HG03135 (cell line): ENCODE results near the gene RMND5B.
A peak's percentile ranks its signal among the peaks of the same experiment; 100 is the strongest.
"Not testable (repeated sequence)": the region's sequence is repeated elsewhere in the genome, so short reads cannot be mapped to it uniquely, and the experiment has no call there.

Experiments
- ATAC-seq: cut with Tn5 transposase; IDR thresholded peaks from one replicate; pipeline ENCODE4 v1.9.1; 2021; ENCODE audit warnings: mild to moderate bottlenecking, moderate library complexity; ENCODE audit not compliant: unreplicated experiment

The RMND5B gene, protein sequence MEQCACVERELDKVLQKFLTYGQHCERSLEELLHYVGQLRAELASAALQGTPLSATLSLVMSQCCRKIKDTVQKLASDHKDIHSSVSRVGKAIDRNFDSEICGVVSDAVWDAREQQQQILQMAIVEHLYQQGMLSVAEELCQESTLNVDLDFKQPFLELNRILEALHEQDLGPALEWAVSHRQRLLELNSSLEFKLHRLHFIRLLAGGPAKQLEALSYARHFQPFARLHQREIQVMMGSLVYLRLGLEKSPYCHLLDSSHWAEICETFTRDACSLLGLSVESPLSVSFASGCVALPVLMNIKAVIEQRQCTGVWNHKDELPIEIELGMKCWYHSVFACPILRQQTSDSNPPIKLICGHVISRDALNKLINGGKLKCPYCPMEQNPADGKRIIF

DNA sequence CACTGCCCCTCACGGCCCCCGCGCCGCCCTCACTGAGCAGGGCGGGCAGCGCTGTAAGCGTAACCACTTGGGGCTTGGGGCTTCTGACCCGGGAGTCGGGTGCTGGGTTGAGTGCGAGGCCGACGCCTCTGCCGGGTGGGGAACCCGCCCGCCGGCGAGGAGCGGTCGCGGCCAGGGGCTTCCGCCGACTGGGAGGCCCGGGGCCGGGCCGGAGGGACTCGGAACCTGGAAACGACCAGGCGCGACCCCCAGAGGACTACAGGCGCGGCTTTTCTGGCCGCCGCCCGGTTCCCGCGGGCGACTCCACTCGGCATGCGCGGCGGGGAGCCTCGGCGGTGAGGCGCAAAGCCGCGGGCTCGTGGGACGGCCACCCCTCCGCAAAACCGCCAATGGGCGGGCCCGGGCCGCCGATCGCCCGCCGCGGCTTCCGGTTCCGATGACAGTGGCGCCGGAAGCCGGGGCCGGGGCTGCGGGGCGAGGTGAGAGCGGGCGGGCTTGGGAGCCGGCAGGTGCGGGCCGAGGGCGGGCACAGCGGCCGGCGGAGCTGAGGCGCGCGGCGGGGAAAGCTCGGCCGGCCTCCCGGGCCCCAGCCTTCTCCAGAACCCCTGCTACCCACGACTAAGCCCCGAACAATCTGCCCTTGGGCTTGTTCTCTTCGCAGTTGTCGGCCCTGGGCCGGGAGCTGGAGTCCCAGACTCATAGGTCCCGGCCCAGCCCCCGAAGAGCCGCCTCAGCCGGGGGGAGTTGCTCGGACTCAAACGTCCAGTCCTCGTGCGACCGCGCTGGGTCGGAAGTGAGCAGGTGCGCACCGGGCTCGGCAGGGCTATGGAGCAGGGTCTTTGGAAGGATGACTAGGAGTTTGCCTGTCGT lies at the start of gene RMND5B:
Gene RMND5B, plus strand, starts transcription at position 439 of the 870 bp plus-strand sequence. CDS start 7,106 bp downstream, outside the sequence.
- peak; percentile 84 for ATAC-seq

DNA sequence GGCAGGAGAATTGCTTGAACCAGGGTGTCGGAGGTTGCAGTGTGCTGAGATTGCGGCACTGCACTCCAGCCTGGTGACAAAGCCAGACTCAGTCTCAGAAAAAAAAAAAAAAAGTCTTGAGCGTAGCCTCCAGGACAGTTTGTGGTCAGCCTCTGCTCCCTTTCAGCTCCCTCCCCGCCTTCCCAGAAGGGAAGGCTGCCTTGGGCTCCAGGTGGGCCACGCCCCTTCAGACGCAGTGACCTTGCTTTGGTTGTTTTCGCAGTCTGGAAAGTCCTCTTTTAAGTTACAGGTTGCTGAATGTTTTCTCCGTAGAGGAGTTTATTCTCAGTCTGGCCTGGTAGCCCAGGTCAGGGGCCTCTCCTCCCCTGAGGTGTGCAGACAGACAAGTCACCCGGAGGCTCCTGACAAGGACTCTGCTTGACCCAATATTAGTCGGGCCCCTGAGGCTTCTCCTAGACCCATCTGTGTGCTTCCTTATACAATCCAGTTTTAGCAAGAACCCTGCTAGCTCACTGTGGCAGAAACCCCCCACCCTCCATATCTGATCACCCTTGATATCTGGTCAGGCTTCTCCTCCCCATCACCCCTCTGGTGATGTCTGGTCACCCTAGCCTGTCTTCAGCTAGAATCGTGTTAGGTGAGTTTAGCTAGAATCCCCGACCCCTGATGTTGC lies 49.1 kb upstream of the RMND5B start:
- ATAC-seq = no peak

DNA sequence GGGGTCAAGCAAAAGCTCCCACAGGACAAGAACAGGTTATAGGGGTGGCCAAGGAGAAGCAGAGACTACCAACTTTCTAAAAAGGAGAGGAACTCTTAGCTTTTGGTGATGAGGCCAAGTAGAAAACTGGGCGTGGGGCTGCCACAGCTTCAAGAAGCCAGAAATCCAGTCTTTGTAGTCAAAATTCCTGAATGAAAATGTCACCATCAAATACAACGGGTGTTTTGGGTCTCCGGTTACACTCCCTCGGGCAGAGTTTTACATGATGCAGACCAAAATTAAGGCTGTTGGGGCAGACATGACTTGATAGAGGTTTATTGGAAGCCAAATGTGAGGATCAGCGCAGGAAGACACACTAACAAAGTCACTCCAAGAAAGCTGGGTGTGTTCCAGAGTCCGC lies 46.9 kb upstream of the RMND5B start:
- no peak for ATAC-seq

DNA sequence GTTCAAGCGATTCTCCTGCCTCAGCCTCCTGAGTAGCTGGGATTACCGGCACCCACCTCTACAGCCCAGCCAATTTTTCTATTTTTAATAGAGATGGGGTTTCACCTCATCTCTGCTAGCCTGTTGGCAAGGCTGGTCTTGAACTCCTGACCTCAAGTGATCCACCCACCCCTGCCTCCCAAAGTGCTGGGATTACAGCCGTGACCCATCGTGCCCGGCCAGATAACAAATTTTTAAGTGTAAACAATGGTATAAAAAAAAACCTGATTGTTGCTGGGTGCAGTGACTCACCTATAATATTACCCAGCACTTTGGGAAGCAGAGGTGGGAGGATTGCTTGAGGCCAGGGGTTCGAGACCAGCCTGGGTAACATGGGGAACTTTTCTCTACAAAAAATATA lies 45.5 kb upstream of the RMND5B start:
- ATAC-seq = no peak

DNA sequence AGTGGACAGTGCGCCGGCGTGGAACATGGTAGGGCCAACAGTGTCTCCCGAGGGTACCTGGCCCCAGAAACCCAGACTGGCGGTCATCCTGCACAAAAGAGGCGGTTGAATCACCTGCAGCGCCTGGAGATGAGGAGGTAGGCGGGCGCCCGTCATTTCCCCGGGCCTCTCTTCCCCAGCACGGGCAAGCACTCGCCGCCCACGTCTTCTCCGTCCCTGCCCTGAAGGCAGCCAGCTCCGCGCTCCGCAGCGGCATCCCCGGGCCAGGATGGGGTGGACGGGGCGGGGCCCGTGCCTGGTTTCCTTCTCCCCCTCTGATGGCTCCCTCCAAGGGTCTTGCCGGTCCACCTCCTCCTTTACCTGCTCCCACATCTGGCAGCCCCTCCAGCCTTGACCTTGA lies 44.5 kb upstream of the RMND5B start:
- no peak for ATAC-seq

DNA sequence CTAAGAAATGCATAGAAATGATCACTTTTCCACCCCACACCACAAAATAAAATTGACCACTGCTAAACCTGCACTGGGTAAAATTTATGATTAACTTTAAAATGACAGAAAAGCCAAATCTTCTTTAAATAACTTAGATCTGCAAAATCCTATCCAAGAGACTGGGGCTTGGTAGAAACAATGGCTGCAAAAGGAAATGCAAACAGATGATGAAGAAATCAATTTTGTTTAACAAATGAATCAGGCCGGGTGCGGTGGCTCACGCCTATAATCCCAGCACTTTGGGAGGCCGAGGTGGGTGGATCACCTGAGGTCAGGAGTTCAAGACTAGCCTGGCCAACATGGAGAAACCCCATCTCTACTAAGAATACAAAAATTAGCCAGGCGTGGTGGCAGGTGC lies 43.6 kb upstream of the RMND5B start:
- ATAC-seq = not testable (repeated sequence)

DNA sequence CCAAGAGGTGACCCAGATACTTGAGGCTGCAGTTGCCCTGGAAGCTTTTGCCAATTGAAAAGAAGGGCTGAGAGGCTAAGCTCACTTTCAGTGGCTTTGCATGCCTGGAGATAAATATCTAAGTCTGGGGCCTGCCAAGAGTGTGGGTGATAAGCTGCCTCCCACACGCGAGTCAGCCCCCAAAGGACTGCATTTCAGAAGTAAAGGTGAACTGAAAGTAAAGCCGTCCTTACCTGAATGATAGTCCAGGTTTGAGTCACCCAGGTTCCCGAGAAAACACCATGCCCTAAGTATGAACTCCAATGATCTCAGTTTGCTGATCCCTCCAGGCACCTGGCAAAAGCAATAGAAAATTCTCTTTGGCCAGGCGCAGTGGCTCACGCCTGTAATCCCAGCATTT lies 40.0 kb upstream of the RMND5B start:
- ATAC-seq = no peak

DNA sequence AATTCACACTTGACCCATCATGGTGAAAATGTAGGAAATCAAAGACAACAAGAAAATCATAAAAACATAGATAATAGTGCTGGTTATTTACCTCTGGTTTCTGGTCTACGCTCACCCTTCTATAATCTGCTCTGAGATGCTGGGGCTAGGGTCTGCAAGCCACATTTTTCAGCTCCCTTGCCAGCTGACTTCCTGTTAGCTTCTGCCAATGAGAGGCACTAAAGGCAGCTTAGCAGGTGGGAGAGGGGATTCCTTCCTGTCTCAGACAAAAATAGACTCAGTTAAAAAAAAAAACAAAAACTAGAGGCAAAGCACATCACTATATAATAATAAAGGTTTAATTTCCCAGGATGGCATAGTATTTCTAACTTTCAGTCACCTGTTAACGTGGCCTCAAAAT lies 37.7 kb upstream of the RMND5B start:
- no peak for ATAC-seq

DNA sequence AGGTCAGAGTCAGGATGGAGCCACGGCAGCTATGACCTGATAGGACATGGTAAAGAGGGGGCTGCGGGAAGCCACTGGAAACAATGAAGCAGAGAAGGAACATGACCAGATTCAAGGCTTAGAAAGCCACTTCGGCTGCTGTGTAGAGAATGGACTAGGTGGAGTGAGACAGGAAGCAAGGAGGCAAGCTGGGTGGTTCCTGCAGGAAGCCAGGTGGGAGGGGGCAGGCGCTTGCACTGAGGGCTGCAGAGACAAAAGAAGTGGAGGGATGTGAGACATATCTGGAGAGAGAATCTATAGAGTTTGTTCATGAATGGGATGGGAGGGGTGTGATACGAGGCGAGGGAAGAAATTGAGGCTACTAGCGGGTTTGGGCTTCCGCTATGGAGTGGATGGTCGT lies 36.5 kb upstream of the RMND5B start:
- no peak for ATAC-seq

DNA sequence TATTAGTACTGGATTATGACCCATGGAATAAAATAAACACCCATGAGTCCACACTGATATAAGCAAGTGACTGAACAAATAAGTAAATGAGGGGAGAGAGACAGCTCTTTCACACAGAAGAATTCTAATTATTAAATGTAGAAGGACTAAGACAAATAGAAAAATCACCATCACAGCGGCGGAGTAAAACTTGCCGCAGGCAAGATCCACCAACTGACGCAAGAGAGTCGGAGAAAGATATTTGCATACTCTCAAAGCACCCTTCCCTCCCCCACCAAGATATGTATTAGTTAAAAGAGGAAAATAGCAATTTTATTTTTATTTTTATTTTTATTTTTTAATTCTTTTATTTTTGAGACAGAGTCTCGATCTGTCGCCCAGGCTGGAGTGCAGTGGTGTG lies 32.1 kb upstream of the RMND5B start:
- ATAC-seq = no peak

DNA sequence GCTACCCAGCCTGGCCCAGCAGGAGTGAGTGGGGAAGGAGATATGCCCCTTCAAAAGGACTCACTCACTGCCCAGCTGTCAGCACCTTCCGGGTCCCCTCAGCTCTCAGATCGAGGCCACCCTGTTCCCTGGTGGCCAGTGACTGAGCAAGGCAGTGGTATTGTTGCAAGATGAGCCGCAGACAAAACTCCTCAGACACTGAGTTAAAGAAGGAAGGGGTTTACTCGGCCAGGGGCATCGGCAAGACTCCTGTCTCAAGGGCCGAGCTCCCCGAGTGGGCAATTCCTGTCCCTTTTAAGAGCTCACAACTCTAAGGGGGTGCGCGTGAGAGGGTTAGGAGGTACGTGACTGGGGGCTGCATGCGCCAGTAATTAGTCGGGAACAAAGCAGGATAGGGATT lies 27.2 kb upstream of the RMND5B start:
- ATAC-seq = no peak

DNA sequence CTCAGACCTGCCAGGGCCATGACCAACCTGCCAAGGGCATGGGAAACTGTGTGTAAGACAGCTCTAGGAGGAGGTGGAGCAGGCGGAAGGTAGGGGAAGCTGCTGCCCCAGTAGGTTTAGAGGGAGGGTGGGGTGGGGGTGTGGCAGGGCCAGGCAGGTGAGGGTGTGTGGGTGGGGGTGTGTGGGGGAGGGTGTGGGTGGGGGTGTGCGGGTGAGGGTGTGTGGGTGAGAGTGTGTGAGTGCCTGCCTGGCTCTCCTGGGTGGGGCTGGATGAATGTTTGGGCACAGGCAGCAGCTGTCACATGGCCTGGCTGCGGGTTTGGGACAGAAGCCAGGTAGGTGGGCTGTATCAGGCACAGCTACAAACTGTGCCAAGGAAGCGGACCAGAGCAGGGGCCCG lies 26.3 kb upstream of the RMND5B start:
- no peak for ATAC-seq

DNA sequence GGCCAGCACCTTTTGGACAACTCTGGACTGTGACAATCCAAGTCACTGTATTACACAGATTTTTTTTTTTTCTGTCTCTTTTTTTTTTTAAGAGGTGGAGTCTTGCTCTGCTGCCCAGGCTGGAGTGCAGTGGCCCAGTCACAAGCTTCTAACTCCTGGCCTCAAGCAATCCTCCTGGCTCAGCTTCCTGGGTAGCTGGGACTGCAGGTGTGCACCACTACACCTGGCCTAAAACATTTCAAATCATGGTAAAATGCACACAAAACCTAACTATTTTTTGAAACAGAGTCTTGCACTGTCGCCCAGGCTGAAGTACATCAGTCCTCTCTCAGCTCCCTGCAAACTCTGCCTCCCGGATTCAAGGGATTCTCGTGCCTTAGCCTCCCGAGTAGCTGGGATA lies 24.7 kb upstream of the RMND5B start:
- ATAC-seq = no peak

DNA sequence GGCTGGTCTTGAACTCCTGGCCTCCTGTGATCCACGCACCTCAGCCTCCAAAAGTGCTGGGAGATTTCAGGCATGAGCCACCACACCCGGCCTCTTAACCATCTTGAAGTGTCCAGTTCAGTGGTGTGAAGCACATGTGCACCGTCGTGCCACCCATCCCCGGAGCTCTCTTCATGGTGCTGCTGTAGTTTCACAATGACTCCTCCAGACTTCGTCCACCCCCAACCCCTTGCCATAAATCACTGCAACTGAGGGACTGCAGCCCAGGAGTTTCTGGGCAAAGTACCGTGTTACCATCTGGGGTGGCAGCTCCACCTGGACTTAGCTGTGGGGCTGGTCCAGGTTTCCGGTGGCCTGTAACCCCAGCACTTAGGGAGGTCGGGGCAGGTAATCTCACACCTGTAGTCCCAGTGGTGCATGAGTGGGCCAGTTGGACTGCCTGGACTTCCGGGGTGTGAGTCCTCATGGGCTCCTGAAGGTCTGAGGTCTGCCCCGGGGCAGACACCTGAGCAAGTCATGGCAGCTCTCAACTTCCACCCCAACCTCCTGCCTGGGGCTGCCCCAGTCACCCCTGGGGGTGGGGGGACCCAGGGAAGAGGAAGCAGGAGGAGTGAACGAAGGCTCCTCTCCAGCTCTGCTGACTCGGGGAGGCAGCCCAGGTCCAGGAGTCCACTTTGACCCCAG lies 24.1 kb upstream of the RMND5B start:
- ATAC-seq = no peak

DNA sequence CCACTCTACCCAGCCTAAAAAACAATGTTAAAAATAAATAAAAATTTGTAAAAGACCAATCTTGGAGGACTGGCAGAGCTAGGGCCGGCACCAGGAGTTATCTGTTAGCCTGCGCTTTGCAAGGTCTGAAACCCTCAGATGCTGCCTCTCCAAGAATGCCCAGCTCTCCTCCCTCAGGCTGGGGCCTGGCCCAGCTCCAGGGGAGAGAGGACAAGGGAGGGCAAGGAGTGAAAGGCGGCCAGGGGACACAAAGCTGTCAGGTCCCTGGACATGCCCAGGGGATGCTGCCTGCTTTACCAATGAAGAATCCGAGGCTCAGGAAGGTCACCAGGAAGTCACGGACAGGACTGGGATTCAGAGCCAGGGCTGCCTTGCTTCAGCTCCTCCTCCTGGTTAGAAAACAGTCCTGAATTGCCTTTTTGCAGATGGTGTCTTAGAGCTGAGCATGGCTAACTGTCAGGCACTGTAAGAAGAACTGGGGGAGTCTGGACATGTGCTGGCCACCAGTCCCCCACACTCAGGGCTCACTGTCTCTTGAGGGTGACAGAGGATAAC lies 23.0 kb upstream of the RMND5B start:
- no peak for ATAC-seq

DNA sequence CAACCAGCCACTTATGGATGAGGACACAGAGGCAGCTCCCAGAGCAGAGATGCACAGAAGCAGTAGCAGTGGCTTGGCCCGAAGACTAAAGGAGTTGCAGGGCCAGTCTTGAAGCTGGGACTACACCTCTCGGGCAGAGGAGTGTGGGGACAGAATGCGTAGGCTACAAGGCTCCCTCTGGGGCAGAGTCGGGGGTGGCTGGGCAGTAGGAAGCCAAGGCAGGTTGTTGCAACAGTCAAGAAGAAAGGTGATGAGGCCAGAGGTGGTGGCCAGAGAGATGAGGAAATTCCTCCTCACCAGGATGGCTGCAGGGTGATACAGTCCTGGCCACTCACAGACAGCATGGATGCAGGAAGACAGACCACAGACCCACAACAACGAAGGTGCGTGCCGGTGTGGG lies 22.4 kb upstream of the RMND5B start:
- ATAC-seq = no peak

DNA sequence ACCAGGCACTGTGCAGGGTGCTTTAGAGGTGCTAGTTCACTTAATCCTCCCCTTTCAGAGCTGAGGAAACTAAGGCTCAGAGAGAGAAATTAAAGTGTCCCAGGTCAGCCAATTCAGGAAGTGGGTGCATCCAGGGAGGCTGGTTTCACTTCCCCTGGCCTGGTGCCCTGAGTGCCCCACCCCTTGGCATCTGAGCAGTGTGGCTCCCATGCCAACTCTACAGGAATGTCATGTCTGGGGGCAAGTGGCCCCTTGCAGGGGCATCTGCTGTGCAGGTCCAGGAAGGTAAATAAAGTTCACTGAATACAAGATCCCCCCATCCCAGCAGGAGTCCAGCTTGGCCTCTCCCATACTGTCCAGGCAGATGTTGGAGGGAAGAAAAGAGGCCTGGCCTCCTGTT lies 21.8 kb upstream of the RMND5B start:
- ATAC-seq = no peak

DNA sequence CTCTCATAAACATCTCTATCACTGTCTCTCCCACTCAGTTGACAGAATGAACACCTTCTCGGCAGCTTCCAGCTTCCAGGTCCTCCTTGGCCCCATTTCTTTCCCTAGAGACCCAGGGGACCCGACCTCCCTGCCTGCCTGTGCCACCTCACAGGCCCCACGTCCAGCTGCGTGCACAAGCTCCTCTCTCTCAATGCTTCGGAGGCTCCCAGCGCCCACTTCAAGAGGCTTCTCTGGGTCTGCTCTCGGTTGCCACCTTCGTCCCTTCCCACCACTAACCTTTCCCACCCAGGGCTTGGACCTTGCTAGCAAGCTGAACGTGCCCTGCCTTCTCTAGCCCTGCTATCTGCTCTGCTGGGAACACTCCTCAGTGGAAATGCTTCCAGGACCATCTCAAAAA lies 20.3 kb upstream of the RMND5B start:
- ATAC-seq = no peak

DNA sequence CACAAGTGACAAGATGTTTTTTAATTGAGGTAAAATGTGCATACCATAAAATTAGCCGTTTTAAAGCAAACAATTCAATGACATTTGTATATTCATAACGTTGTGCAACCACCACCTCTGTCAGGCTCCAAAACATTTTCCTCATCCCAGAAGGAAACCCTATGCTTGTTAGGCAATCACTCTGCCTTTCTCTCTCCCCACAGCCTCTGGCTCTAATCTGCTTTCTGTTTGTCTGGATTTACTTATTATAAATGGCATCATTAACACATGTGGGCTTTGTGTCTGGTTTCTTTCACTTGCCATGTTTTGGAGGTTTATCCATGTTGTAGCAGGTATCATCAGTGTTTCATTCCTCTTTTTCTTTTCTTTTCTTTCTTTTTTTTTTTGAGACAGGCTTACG lies 18.9 kb upstream of the RMND5B start:
- ATAC-seq = no peak

DNA sequence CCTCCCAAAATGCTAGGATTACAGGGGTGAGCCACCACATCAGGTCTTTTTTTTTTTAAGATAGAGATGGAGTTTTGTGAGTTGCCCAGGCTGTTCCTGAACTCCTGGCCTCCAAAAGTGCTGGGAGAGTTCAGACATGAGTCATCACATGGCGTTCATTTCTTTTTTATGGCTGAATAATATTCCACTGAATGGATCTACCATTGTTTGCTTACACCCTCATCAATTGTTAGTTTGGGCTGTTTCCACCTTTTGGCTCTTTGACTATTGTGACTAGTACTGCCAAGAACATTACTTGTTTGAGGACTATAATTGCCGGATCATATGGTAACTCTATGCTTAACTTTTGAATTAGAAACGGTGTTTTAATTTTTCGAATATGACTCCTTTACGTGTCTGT lies 18.3 kb upstream of the RMND5B start:
- no peak for ATAC-seq
